ENCODE results near the gene IGFBP1. TPM values are rescaled to one million over a fixed set of nuclear protein-coding genes. Genes with fewer than 3 reads are reported as not detected.
"Not testable (repeated sequence)": the region's sequence is repeated elsewhere in the genome, so short reads cannot be mapped to it uniquely, and the experiment has no call there.

The IGFBP1 gene
- total RNA-seq, 1 experiment from 2014 or later = not detected

DNA sequence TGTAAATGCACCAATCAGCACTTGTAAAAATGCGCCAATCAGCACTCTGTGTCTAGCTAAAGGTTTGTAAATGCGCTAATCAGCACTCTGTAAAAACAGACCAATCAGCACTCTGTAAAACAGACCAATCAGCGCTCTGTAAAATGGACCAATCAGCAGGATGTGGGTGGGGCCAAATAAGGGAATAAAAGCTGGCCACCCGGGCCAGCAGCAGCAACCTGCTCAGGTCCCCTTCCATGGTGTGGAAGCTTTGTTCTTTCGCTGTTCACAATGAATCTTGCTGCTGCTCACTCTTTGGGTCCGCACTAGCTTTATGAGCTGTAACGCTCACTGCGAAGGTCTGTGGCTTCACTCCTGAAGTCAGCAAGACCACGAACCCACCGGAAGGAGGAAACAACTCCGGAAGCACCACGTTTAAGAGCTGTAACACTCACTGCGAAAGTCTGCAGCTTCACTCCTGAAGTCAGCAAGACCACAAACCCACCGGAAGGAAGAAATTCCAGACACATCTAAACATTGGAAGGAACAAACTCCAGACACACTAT lies 52.0 kb downstream of the IGFBP1 start:
- not testable (repeated sequence) for H3K27me3 ChIP-seq (replicated peaks); H3K4me1 ChIP-seq (replicated peaks); DNase-seq (ENCODE audit: low read depth in 1 of 2, low spot score in 2 of 2); H3K27ac ChIP-seq; H3K4me3 ChIP-seq; H3K36me3 ChIP-seq; H3K9me3 ChIP-seq (replicated peaks)

DNA sequence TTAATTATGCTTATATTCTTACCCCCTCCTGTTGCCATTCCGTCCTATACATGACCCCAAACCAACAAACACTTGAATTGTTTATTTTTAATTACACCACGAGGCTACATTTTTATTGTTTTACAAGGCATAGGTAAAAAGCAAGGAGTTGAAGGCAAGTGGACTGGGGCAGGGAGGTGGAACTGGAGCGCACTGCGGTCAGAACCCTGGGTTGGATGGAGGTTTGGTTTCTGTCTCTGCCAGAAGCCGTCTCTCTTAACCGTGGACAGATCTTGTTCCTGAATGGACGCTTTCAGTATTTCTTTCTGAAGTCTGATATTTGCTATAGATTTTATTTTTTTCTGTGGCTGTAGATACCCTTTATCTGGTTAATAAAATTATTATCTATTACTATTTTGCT lies 52.7 kb downstream of the IGFBP1 start:
- H3K27me3 ChIP-seq (replicated peaks) = no peaks in the 10 kb centered on the region; the same call in 1 of the 2 replicates
- H3K4me1 ChIP-seq (replicated peaks) = no peaks in the 10 kb centered on the region
- no peaks in the 10 kb centered on the region for H3K9me3 ChIP-seq (replicated peaks)
- no peaks in the 10 kb centered on the region for H3K36me3 ChIP-seq
- no peak for DNase-seq (ENCODE audit: low read depth in 1 of 2, low spot score in 2 of 2)
- H3K27ac ChIP-seq = no peak overlapping the region
- H3K4me3 ChIP-seq = no peak overlapping the region

Other genes starting within 250 kb of the IGFBP1 start
- not detected in 2 replicates for gene CCDC201, start 15.4 kb upstream of the IGFBP1 start, total RNA-seq (2014; rRNA removed; shearing (Covaris generic))
- gene IGFBP3, start 32.8 kb downstream of the IGFBP1 start, total RNA-seq (2014; rRNA removed; shearing (Covaris generic)) = 101 and 118 TPM in 2 replicates